GM21529 (cell line): ENCODE data around the gene COMMD10.
A peak's percentile ranks its signal among the peaks of the same experiment; 100 is the strongest.
"Not testable (repeated sequence)": the region's sequence is repeated elsewhere in the genome, so short reads cannot be mapped to it uniquely, and the experiment has no call there.

ENCODE experiments used
- ATAC-seq: cut with Tn5 transposase; IDR thresholded peaks from one replicate; pipeline ENCODE4 v1.9.1; 2021; ENCODE audit not compliant: unreplicated experiment

COMMD10 gene

DNA sequence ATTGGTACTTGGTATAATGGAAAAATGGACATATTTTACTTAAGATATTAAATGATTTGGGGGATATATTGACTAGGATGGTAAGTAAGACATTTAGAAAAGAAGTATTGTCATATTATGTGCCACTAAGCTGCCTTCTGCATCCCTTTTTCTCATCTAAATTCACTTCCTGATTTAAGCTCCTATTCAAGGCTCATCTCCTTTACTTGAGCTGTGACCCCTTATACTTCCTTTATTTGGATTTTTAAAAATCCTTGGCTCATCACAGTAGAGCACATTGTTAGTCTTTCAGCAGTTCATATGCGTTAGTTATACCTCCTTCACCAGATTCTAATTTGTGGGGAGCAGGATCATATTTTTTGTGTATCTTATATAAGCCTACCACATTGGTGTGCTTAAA lies 6.6 kb downstream of the COMMD10 start:
- ATAC-seq = no peak

DNA sequence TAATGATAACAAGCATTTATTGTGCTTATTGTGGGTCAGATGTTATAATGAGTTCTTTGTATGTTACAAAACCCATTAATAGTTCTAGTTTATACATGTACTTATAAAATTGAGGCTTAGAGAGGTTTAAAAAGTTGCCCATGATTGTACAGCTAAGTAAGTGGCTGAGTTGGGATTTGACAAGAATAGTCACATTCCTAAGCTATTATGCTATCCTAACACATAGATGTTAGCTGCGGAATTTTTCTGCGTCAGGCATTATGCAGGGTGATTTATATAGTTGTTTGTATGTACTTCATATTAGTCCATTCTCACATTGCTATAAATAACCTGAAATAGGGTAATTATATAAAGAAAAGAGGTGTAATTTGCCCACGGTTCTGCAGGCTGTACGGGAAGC lies 12.5 kb downstream of the COMMD10 start:
- ATAC-seq = no peak

DNA sequence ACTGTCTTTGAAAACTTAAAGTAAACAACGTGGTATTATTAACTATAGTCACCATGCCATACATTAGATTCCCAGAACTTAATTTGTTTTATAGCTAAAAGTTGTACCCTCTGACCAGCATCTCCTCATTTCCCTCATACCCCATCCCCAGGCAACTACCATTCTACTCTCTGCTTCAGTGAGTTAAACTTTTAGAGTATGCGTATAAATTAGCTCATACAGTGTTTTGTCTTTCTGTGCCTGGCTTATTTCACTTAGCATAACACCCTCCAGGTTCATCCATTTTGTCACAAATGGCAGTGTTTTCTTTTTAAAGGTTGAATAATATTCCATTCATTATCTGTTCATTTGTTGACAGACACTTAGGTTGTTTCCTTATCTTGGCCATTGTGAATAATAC lies 14.2 kb downstream of the COMMD10 start:
- ATAC-seq = no peak

DNA sequence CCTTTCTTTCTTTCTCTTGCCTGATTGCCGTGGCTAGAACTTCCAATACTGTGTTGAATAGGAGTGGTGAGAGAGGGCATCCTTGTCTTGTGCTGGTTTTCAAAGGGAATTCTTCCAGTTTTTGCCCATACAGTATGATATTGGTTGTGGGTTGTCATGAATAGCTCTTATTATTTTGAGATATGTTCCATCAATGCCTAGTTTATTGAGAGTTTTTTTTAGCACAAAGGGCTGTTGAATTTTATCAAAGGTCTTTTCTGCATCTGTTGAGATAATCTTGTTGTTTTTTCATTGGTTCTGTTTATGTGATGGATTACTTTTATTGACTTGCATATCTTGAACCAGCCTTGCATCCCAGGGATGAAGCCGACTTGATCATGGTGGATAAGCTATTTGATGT lies 20.1 kb downstream of the COMMD10 start:
- ATAC-seq = not testable (repeated sequence)

DNA sequence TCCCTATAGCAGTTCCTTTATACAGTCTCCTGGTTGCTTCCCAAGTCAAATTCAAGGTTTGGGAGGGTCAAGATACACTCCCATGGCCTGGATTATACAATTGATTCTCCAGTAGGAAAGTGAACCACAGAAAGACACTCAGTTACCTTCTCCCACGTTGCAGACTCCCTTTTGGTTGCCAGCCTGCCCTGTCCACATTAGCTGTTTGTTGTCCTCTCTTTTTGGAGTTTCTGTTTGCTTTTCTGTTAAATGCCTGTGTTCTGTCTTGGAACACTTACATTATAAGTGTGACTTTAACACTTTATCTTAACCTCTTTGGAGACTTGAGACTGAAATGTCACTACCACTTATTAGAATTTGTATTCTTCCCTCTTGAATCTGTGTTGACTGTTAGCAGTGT lies 30.3 kb downstream of the COMMD10 start:
- ATAC-seq = no peak

DNA sequence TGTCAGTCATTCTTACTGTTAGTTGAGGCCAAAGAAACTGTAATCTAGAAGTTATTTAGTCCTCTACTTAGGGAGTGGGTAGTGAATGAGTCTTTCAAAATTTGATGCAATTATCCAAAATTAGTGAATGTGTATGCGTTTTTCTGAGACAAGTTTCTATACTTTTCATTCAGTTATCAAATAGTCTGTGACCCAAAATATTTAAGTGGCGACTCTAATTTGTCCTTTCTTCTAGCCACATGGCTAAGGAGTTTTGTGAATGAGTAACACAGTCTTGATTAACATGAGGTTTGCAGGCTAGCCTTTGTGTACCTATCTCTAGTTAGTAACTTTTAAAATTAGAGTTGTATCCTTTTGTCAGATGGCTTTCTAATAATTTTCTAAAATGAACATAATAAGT lies 45.6 kb downstream of the COMMD10 start:
- no peak for ATAC-seq

DNA sequence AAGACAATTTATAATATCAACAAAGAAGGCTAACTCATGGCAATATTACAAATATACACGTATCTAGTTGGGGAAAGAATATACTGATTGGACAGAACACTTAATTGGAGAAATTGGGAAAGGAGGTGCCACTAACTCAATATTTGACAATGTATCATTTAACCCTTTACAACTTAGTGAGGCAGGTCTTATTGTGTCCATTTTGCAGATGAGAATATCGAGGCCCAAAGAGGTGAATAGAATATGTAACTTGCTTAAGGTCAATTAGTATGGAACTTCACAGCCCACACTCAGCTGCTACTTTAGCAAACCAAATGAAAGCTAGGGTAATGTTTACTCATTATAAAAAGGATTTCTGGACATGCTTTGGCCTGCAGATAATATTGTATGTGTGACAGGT lies 46.2 kb downstream of the COMMD10 start:
- ATAC-seq = no peak

DNA sequence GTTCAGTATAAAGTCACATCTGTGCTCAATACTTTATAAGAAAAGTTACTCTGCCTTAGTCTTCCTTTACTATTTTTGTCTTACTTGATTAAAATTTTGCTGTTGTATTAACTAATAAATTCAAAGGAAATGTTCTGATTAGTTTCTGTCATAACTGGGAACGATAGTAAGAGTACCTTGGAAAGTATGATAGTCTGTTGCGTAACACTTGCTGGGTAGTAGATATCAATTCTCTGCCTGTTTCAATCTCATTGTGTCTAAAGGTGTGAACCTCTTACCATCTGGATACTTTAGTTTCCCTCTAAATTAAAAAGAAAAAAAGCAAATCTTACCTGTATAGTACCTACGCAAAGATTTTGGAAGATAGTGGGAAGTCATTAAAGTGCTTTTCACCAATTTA lies 48.5 kb downstream of the COMMD10 start:
- no peak for ATAC-seq

DNA sequence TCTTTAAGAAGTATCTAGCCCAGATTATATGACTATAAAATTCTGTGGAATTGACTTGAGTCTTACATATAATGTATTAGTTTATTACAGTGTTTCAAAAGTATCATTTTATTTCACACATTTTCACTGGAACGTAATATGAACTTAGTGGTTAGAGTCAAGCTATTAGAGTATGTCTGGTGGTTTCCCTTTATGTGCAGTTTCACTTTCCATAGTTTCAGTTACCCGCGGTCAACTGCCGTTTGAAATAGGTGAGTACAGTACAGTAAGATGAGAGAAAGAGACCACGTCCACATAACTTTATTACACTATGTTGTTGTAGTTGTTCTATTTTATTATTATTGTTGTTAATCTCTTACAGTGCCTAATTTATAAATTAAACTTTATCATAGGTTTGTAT lies 50.5 kb downstream of the COMMD10 start:
- peak; percentile 100 for ATAC-seq

DNA sequence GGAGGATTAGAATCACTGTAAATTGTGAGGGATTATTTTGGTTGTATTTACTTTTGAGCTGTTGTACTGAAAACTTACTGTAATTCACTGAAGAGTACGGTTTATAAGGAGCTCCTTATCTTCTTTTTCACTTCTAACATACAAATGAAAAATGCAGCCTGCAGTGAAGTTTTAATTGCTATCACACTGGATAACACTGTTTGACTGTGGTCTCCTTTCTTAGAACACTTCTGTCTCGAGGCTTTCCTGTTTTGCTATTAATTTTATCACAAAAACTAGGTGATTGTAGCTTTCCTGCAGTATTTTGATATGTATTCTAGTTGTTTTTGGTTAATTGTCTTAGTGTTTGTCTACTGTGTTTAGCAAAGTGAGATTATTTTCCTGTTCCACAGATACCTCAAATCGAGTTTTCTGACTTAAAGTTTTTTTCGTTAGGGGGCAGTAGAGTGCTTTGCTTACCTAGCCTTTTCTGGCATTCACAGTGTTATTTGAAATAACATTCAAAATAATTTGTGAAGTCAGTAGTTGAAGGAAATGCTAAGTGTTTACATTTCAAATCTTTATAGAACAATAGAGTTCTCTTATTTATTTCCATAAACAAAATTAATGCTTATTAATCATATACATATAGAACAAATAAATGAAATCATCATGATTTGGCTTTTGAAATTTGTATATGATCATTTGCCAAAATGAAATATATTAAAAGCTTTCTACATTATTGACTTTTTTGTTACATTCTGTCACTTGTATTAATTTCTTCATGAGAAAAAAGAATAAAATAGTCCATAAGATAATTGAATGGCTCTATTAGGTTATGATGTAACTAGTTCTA lies 52.9 kb downstream of the COMMD10 start:
- ATAC-seq = no peak

DNA sequence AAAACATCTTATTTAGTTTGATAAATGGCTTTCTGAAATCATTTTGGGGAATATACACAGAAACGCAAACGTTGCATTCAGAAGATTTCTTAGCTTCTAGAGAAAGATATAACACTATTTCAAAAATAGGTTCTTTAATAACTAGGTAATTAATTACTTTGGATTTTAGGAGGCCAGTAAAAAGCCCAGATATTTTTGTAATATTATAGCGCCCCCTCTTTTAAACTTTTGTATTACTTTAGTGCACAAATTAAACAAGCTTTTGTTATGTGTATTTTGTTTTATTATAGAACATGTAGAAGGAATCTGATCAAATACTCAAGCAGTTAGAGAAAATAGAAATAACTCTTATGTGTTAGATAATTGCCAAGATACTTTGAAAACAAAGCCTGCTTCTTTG lies 57.7 kb downstream of the COMMD10 start:
- ATAC-seq = no peak

DNA sequence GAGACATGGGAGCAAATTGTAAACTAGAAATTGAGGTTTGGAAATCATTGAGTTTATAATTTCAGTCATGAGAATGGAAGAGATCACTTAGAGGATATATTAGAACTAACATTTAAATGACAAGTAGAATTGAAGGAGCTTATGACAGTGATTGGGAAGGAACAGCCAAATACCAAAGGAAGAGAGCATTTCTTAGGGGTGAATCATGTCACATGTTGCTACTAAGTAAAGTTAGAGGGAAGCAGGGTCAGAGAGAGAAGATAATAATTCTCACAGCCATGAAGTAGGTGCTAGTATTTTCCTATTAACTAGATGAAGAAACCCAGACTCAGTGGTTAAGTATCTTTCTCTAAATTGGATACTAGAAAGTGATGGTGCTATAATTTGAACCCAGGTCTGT lies 59.3 kb downstream of the COMMD10 start:
- ATAC-seq = no peak

DNA sequence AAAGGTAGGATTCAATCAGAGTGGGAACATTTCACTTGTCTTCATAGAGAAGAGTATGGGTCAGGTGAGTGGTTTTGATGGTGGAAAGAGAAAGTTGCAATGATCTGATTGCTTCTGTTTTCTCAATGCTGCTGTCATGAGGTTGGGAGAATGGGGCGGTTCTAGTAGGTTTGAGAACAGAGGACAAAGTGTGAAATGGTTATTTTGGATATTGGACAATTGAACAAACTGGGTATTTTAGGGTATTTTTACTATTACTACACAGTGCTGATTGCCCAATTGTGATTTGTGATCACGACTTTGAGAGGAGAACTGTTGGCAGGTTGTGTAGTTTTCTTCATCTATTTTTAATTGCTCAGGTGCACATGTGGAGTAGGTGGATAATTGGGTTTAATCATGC lies 60.2 kb downstream of the COMMD10 start:
- no peak for ATAC-seq

DNA sequence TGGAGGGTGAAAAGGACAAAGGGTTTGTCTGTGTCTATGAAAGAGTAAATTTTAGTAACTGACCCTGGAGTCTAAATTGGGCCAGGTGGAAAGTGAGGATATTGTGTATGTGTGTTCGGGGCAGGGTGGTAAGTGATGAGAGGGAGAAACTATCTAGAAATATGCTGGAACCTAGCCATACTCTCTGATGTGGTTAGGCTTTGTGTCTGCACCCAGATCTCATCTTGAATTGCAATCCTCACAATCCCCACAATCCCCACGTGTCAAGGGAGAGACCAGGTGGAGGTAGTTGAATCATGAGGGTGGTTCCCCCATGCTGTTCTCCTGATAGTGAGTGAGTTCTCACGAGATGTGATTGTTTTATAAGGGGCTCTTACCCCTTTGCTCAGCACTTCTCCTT lies 60.6 kb downstream of the COMMD10 start:
- no peak for ATAC-seq

DNA sequence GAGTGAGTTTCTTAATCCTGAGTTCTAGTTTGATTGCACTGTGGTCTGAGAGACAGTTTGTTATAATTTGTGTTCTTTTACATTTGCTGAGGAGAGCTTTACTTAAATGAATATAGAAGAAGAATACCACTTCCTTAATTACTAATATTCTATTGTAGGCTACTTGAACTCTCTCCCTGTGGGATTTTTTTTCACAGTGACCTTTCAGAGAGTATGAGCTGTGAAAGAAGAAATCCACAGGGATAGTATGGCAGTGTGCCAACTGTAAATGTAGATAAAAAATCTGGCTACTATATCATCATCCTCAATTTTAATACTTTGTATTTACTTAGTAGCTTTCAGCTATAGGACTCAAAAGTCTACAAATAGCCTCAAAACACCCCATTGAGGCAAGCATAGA lies 67.3 kb downstream of the COMMD10 start:
- no peak for ATAC-seq

DNA sequence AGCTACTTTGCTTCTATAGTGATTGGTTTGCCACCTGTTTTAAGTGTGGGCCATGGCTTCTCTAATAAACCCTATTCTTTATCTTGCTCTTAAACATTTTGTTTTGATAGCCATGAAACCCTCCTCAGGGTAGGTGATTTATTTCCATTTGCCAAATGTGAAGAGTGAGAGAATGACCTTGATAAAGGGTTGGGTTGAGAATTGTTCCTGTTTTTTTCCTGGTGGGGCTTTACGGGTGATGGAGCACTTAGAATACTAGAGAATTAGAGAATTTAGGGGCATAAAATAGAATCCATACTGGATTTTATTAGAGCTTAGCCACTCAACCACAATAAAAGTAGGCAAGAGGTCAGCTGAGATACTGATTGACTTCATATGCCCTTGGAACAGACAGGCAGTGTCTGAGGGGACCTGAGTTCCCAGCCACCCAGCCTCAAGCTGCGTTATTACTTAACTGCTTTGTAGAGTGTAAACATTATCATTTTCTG lies 68.9 kb downstream of the COMMD10 start:
- no peak for ATAC-seq

DNA sequence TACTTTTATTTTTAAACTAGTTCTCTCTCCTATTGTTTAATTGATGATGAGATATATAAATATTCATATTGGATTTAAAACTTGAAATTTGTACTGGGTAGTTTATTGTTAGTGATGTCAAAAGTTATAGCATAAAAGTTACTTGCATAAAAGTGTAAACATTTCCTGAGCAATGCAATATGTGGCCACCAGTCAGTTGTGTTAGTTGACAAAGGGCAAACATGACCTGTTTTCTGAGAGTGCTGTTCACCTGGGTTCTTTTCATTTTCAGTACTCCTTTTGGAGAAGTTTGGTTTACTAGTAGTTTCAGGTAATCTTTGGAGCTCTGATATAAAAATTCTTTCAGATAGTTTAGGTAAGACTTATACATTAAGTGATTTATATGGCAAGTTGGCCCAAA lies 69.4 kb downstream of the COMMD10 start:
- ATAC-seq = no peak

DNA sequence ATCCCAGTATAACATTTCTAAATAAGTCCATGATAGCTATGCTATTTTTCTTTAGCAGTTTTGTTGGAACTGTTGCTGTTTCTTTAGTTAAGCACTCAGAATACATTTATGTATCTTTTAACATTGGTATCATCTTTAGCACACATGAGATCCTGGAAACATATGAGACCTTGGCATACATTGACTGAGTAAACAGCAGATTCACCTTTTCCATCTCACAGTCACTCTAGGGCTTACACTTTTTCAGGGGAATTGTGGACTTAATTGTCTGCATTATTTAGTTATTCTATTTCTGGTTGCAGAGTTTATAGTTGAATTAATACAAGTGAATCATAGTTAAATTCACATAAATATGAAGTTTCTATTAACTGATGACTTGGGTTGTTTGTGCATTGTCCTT lies 70.1 kb downstream of the COMMD10 start:
- no peak for ATAC-seq

DNA sequence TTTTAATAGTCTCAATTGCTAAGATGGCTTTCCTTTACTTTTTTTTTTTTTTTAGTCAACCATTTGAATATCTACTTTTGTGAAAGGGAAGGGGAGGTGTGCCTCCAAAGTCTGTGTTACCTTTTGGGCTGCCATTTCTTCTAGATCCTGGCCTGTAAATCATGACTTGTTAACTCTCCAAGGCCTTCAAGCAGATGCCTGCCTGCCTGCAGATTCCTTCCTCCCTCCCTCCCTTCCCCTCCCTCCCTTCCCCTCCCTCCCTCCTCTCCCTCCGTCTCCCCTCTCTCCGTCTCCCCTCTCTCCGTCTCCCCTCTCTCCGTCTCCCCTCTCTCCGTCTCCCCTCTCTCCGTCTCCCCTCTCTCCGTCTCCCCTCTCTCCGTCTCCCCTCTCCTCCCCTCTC lies 73.1 kb downstream of the COMMD10 start:
- ATAC-seq = no peak

DNA sequence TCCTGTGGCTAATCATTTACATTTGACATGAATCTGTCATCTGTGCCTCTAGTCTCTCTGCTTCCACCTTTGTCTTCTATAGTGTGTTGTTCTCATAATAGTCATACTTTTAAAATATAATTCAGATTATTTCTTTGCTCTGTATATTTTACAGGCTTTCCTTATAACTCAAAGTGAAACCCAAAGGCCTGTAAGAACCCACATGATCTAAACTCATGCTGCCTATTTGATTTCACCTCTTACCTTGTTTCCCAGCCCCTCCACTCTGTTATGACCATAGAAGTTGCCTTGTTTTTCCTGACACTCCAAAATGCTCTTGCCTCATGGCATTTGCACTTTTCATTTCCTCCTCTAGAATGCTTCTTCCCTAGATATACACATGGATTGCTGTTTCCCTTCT lies 74.2 kb downstream of the COMMD10 start:
- ATAC-seq = no peak

DNA sequence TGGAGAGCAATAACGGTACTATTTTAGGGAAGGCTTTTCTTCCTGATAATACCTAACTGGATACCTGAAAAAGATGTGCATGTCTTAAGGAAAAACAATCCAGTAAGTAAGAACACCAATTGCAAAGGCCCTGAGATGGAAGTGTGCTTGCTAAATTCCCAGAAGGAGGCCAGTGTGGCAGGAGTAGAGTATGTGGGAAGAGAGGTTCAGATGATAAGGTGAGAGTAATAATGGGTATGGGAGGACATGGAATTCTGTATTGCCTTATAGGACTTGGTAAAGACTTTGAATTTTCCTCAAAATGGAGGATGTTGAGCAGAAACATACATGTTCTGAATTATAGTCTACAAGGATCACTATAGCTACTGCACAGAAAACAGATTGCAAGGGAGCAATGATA lies 89.3 kb downstream of the COMMD10 start:
- ATAC-seq = no peak

DNA sequence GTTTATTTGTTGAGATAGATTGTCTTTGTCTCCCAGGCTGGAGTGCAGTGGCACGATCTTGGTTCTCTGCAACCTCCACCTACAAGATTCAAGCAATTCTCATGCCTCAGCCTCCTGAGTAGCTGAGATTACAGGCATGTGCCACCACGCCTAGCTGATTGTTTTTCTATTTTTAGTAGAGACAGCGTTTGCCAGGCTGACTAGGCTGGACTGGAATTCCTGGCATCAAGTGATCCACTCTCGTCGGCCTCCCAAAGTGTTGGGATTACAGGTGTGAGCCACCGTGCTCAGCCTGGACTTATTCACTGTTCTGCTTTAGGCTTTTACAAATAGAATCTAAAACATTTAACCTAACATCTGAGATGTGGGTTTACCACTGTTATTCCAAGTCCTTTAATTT lies 91.3 kb downstream of the COMMD10 start:
- no peak for ATAC-seq

DNA sequence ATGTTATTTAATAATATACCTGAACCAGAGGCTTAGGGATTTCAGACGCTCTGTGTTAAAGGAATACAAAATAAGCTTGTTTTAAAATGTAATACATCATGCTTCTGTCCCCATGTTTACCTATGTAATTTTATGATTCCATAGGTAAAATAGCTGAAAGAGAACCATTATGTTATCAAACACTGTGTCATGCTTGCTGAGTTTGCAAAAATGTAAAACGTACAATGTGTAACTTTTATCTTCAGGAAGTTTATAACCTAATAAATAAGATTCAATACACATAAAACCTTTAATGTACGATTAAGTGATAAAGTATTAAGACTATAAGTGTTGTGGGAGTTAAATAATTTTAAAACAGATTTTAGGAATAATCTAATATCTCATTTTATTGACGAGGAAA lies 94.1 kb downstream of the COMMD10 start:
- ATAC-seq = no peak
